IMR-90 (cell line): Measurements from ENCODE around the gene SDK1. TPM values are rescaled to one million over a fixed set of nuclear protein-coding genes. Genes with fewer than 3 reads are reported as not detected.

Source experiments
- ATAC-seq: fragments of 200-7000 bp; cut with Tn5 transposase; 2 replicates; pipeline ENCODE4 v1.9.1; 2020; ENCODE audit warnings: low read depth, mild to moderate bottlenecking, moderate library complexity
- BruUV-seq: library from RNA; stranded (reverse); fragments of 400-500 nt; replicated peaks from 2 replicates; lab custom pipeline; 2021; lab: Mats Ljungman, UMichigan
- CTCF ChIA-PET: fragments of 300-600 bp; formaldehyde crosslinking; extraction: SDS; loops from one replicate; lab custom pipeline; 2021; ENCODE audit warnings: antibody characterized with exemption; lab: Yijun Ruan, JAX
- POLR2A ChIA-PET: fragments of 300-600 bp; sonication (Branson Sonifier 250); formaldehyde crosslinking; loops from one replicate; lab custom pipeline; 2022; ENCODE audit warnings: antibody characterized with exemption; ENCODE audit not compliant: unreplicated experiment; lab: Charles Lee
- DNase-seq: peaks from one replicate; pipeline ENCODE4 v3.0.0; 2013
- H2AFZ ChIP-seq: replicated peaks from 2 replicates; pipeline ENCODE3; 2013; ENCODE audit warnings: low read length, mild to moderate bottlenecking; ENCODE audit not compliant: poor library complexity
- H2AK5ac ChIP-seq: 2 replicates; pipeline ENCODE4 v1.6.1; 2013; ENCODE audit warnings: low read depth, low read length, inconsistent platforms
- H2AK9ac ChIP-seq: replicated peaks from 2 replicates; pipeline ENCODE3; 2013; ENCODE audit warnings: mild to moderate bottlenecking, low read depth, low read length, moderate library complexity; ENCODE audit not compliant: poor library complexity
- H2BK120ac ChIP-seq: 2 replicates; pipeline ENCODE4 v1.6.1; 2013; ENCODE audit warnings: low read depth, low read length, inconsistent platforms
- H2BK15ac ChIP-seq: 3 replicates; pipeline ENCODE4 v1.6.1; 2013; ENCODE audit warnings: low read depth, low read length, inconsistent platforms
- H2BK20ac ChIP-seq: 2 replicates; pipeline ENCODE4 v1.6.1; 2013; ENCODE audit warnings: low read depth, mild to moderate bottlenecking, inconsistent platforms, low read length, moderate library complexity
- H2BK5ac ChIP-seq: 2 replicates; pipeline ENCODE4 v1.6.1; 2013; ENCODE audit warnings: mild to moderate bottlenecking, low read depth, low read length, inconsistent platforms; ENCODE audit not compliant: poor library complexity, severe bottlenecking
- H3K14ac ChIP-seq: replicated peaks from 2 replicates; pipeline ENCODE4 v1.6.1; 2013; ENCODE audit warnings: low read depth, low read length, inconsistent platforms
- H3K18ac ChIP-seq: 2 replicates; pipeline ENCODE4 v1.6.1; 2013; ENCODE audit warnings: low read depth, low read length, control low read depth
- H3K23ac ChIP-seq: 2 replicates; pipeline ENCODE4 v1.6.1; 2013; ENCODE audit warnings: low read depth, low read length, inconsistent platforms
- H3K27ac ChIP-seq: 2 replicates; pipeline ENCODE4 v1.5.1; 2013; ENCODE audit warnings: mild to moderate bottlenecking, control low read depth, low read length; ENCODE audit not compliant: insufficient read depth
- H3K27me3 ChIP-seq: 2 replicates; pipeline ENCODE4 v1.6.1; 2013; ENCODE audit warnings: low read length; ENCODE audit not compliant: control insufficient read depth, insufficient read depth
- H3K36me3 ChIP-seq: 2 replicates; pipeline ENCODE4 v1.6.1; 2013; ENCODE audit warnings: low read length, mixed read lengths; ENCODE audit not compliant: control insufficient read depth, insufficient read depth
- H3K4ac ChIP-seq: 2 replicates; pipeline ENCODE4 v1.6.1; 2013; ENCODE audit warnings: low read depth, low read length, inconsistent platforms
- H3K4me1 ChIP-seq: 2 replicates; pipeline ENCODE4 v1.6.1; 2013; ENCODE audit warnings: low read length, mixed read lengths; ENCODE audit not compliant: control insufficient read depth, insufficient read depth
- H3K4me2 ChIP-seq: 2 replicates; pipeline ENCODE4 v1.6.1; 2013; ENCODE audit warnings: low read depth, mild to moderate bottlenecking, control low read depth, low read length, moderate library complexity
- H3K4me3 ChIP-seq: 2 replicates; pipeline ENCODE4 v1.5.1; 2013; ENCODE audit warnings: low read depth, mild to moderate bottlenecking, control low read depth, low read length, moderate library complexity; ENCODE audit not compliant: insufficient read depth
- H3K56ac ChIP-seq: 2 replicates; pipeline ENCODE4 v1.6.1; 2013; ENCODE audit warnings: low read length, inconsistent platforms; ENCODE audit not compliant: insufficient read depth; ENCODE audit errors: extremely low read depth
- H3K79me1 ChIP-seq, 2 experiments: 2 replicates each; pipeline ENCODE4 v1.6.1; 2013; ENCODE audit warnings: low read length in 2 of 2, inconsistent platforms in 1 of 2, low read depth in 1 of 2
- H3K9ac ChIP-seq: 2 replicates; pipeline ENCODE4 v1.6.1; 2013; ENCODE audit warnings: low read depth, low read length, control low read depth
- H3K9me1 ChIP-seq: 2 replicates; pipeline ENCODE4 v1.6.1; 2013; ENCODE audit warnings: low read length, inconsistent platforms; ENCODE audit not compliant: insufficient read depth
- H3K9me3 ChIP-seq: 2 replicates; pipeline ENCODE4 v1.6.1; 2013; ENCODE audit warnings: low read length; ENCODE audit not compliant: control insufficient read depth, insufficient read depth
- H4K20me1 ChIP-seq: 2 replicates; pipeline ENCODE4 v1.6.1; 2013; ENCODE audit warnings: low read length, inconsistent platforms; ENCODE audit not compliant: insufficient read depth
- H4K5ac ChIP-seq: 2 replicates; pipeline ENCODE4 v1.6.1; 2013; ENCODE audit warnings: mild to moderate bottlenecking, low read depth, low read length, control low read depth
- H4K8ac ChIP-seq, 2 experiments: 2 replicates each; pipeline ENCODE4 v1.6.1; 2013; ENCODE audit warnings: low read depth in 2 of 2, low read length in 2 of 2, control low read depth in 1 of 2, inconsistent platforms in 1 of 2
- H4K91ac ChIP-seq: 2 replicates; pipeline ENCODE4 v1.6.1; 2013; ENCODE audit warnings: low read depth, low read length, inconsistent platforms; ENCODE audit not compliant: insufficient read depth
- BHLHE40 ChIP-seq: fragments of 150-350 bp; IDR thresholded peaks from 2 replicates; pipeline ENCODE4 v1.6.1; 2016; ENCODE audit warnings: mild to moderate bottlenecking, low read depth, low read length
- CEBPB ChIP-seq: IDR thresholded peaks from 2 replicates; pipeline ENCODE4 v1.6.1; 2012; ENCODE audit warnings: low read depth, low read length, improper control_type of control experiment
- CHD1 ChIP-seq: IDR thresholded peaks from 2 replicates; pipeline ENCODE4 v1.6.1; 2012; ENCODE audit warnings: low read depth, low read length, improper control_type of control experiment
- FOS ChIP-seq: fragments of 150-350 bp; IDR thresholded peaks from 2 replicates; pipeline ENCODE4 v1.6.1; 2016; ENCODE audit warnings: low read depth, low read length
- MAFK ChIP-seq: IDR thresholded peaks from 2 replicates; pipeline ENCODE4 v1.6.1; 2012; ENCODE audit warnings: low read depth, low read length, improper control_type of control experiment
- MAZ ChIP-seq: IDR thresholded peaks from 2 replicates; pipeline ENCODE4 v1.6.1; 2012; ENCODE audit warnings: low read depth, mild to moderate bottlenecking, low read length, improper control_type of control experiment, moderate library complexity, borderline replicate concordance
- MXI1 ChIP-seq: IDR thresholded peaks from 2 replicates; pipeline ENCODE4 v1.6.1; 2012; ENCODE audit warnings: low read depth, mild to moderate bottlenecking, low read length, moderate library complexity, borderline replicate concordance
- NFE2L2 ChIP-seq: fragments of 150-350 bp; IDR thresholded peaks from 2 replicates; pipeline ENCODE4 v1.6.1; 2016; ENCODE audit warnings: low read depth, mild to moderate bottlenecking, low read length
- POLR2A ChIP-seq: IDR thresholded peaks from 2 replicates; pipeline ENCODE4 v1.6.1; 2012; ENCODE audit warnings: mild to moderate bottlenecking, low read depth, low read length
- RAD21 ChIP-seq: IDR thresholded peaks from 2 replicates; pipeline ENCODE4 v1.6.1; 2012; ENCODE audit warnings: low read length, improper control_type of control experiment
- RCOR1 ChIP-seq: IDR thresholded peaks from 2 replicates; pipeline ENCODE4 v1.6.1; 2012; ENCODE audit warnings: mild to moderate bottlenecking, low read length, improper control_type of control experiment; ENCODE audit not compliant: insufficient replicate concordance
- RFX5 ChIP-seq: IDR thresholded peaks from 2 replicates; pipeline ENCODE4 v1.8.0; 2012; ENCODE audit warnings: low read depth, mild to moderate bottlenecking, low read length, moderate library complexity
- SMC3 ChIP-seq: fragments of 150-350 bp; IDR thresholded peaks from 2 replicates; pipeline ENCODE4 v1.6.1; 2016; ENCODE audit warnings: low read depth, mild to moderate bottlenecking, antibody characterized with exemption, low read length, moderate library complexity
- WGBS, 2 experiments: methylation state at CpG; one replicate each; pipeline versions ENCODE4 v1.1.5 to v1.1.7; 2013; ENCODE audit warnings: missing lambda C conversion rate in 2 of 2; ENCODE audit not compliant: insufficient read length in 1 of 2; ENCODE audit errors: extremely low coverage in 2 of 2; 5-methylcytosine and 5-hydroxymethylcytosine counted together
- dilution Hi-C: fragments of 300-500 bp; cut with HindIII; formaldehyde crosslinking; loops from one replicate; pipeline ENCODE4 v1.14.3; 2018; ENCODE audit warnings: low sequenced_read_pairs; ENCODE audit not compliant: unreplicated experiment
- in situ Hi-C: fragments of 300-500 bp; cut with MboI; formaldehyde crosslinking; loops from 3 replicates; pipeline ENCODE4 v1.14.3; 2019; ENCODE audit warnings: low sequenced_read_pairs, inconsistent platforms, mixed read lengths
- intact Hi-C: fragments of 100-400 bp; cut with micrococcal nuclease; formaldehyde crosslinking; loops from 2 replicates; pipeline ENCODE4 v1.10.0; 2022
- polyA plus RNA-seq, 3 experiments: library from polyadenylated mRNA; depleted of rRNA; stranded (reverse); fragments of >200 nt; gene quantifications; 2 replicates each; pipeline ENCODE4 v1.2.3, GENCODE V29; 2012; ENCODE audit warnings: low replicate concordance in 1 of 3
- total RNA-seq: library from RNA; depleted of rRNA; stranded (reverse); fragments of >200 nt; gene quantifications from 2 replicates; pipeline ENCODE4 v1.2.3, GENCODE V29; 2012
- TF ChIP-seq, protein P1 (sequence below): conservative IDR thresholded peaks from 2 replicates; pipeline ENCODE4 v1.5.1; 2012; ENCODE audit warnings: mild to moderate bottlenecking, low read depth, low read length, improper control_type of control experiment
- TF ChIP-seq, protein P2 (sequence below): fragments of 150-350 bp; IDR thresholded peaks from 2 replicates; pipeline ENCODE4 v1.6.1; 2017; ENCODE audit warnings: mild to moderate bottlenecking, antibody characterized with exemption, low read length, low read depth
- TF ChIP-seq, protein P3 (sequence below): fragments of 150-350 bp; IDR thresholded peaks from 2 replicates; pipeline ENCODE4 v1.6.1; 2016; ENCODE audit warnings: low read depth, mild to moderate bottlenecking, low read length, moderate library complexity, borderline replicate concordance

SDK1 gene
- total and polyA plus RNA-seq, 2 of the 4 experiments (the other 2 are of a cell fraction), result 1.5 to 1.6 TPM

DNA sequence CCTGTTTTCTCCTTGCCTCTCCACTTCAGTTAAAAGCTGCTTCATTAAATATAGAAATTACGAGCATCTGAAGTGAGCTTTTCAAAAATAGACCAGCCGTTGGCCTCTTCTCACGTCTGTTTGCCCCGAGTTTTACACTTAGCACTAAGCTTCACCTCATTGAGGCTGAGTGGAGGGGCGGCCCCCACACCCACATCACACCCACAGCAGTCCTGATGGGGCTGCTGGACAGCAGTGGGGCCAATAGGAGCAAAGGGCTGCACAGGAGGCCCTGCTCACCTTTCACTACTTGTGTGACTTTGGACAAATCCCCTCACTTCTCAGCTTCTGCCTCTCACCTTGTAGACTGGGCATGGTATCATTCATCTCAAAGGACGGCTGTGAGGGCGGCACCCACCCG is 677.8 kb downstream of the SDK1 start:
- no peak overlapping the region for H3K9ac ChIP-seq
- DNase-seq (no peak), ATAC-seq (no peak)
- H2BK15ac ChIP-seq, result no peak overlapping the region
- H3K14ac ChIP-seq, result no peak overlapping the region
- peaks cover 2% of the 10 kb centered on the region; the same call in 1 of the 2 replicates for H3K9me3 ChIP-seq
- no peak overlapping the region for H3K4me2 ChIP-seq
- TF ChIP-seq, protein P1, sequence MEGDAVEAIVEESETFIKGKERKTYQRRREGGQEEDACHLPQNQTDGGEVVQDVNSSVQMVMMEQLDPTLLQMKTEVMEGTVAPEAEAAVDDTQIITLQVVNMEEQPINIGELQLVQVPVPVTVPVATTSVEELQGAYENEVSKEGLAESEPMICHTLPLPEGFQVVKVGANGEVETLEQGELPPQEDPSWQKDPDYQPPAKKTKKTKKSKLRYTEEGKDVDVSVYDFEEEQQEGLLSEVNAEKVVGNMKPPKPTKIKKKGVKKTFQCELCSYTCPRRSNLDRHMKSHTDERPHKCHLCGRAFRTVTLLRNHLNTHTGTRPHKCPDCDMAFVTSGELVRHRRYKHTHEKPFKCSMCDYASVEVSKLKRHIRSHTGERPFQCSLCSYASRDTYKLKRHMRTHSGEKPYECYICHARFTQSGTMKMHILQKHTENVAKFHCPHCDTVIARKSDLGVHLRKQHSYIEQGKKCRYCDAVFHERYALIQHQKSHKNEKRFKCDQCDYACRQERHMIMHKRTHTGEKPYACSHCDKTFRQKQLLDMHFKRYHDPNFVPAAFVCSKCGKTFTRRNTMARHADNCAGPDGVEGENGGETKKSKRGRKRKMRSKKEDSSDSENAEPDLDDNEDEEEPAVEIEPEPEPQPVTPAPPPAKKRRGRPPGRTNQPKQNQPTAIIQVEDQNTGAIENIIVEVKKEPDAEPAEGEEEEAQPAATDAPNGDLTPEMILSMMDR, result no peak
- TF ChIP-seq, protein P2, sequence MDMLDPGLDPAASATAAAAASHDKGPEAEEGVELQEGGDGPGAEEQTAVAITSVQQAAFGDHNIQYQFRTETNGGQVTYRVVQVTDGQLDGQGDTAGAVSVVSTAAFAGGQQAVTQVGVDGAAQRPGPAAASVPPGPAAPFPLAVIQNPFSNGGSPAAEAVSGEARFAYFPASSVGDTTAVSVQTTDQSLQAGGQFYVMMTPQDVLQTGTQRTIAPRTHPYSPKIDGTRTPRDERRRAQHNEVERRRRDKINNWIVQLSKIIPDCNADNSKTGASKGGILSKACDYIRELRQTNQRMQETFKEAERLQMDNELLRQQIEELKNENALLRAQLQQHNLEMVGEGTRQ, result no peak
- TF ChIP-seq RAD21, result no peak
- no peak for TF ChIP-seq FOS
- TF ChIP-seq MAZ, result no peak
- no peak for TF ChIP-seq SMC3
- TF ChIP-seq POLR2A, result no peak
- TF ChIP-seq NFE2L2, result no peak
- TF ChIP-seq RCOR1, result no peak
- no peak for TF ChIP-seq CHD1
- no peak for TF ChIP-seq RFX5
- TF ChIP-seq, protein P3, sequence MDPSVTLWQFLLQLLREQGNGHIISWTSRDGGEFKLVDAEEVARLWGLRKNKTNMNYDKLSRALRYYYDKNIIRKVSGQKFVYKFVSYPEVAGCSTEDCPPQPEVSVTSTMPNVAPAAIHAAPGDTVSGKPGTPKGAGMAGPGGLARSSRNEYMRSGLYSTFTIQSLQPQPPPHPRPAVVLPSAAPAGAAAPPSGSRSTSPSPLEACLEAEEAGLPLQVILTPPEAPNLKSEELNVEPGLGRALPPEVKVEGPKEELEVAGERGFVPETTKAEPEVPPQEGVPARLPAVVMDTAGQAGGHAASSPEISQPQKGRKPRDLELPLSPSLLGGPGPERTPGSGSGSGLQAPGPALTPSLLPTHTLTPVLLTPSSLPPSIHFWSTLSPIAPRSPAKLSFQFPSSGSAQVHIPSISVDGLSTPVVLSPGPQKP, result no peak
- TF ChIP-seq BHLHE40, result no peak
- TF ChIP-seq CEBPB, result no peak
- no peak for TF ChIP-seq MXI1
- TF ChIP-seq MAFK, result no peak
- H2BK120ac ChIP-seq, result no peak overlapping the region
- no peak overlapping the region for H4K91ac ChIP-seq
- ChIA-PET POLR2A (no interaction called here), CTCF (interaction anchor here (0.6 kb wide), 1 partner anchor 13 kb away, joined by 3 read pairs; no protein-coding TSS in a partner anchor)
- H3K27ac ChIP-seq, result no peak overlapping the region
- H3K56ac ChIP-seq, result no peak overlapping the region
- H2BK5ac ChIP-seq, result no peak overlapping the region
- H3K4me1 ChIP-seq, result no peaks in the 10 kb centered on the region
- no peak overlapping the region for H2BK20ac ChIP-seq
- in situ Hi-C loops, result no loop called here
- no peak overlapping the region for H2AK9ac ChIP-seq
- no peak overlapping the region for H3K18ac ChIP-seq
- H2AK5ac ChIP-seq, result no peak overlapping the region
- H3K9me1 ChIP-seq, result no peaks in the 10 kb centered on the region
- dilution Hi-C loops, result no loop called here
- H4K5ac ChIP-seq, result no peak overlapping the region
- H3K4ac ChIP-seq, result no peak overlapping the region
- H3K79me1 ChIP-seq, result no peaks in the 10 kb centered on the region
- BruUV-seq, result no TSS peak
- no peak overlapping the region for H2AFZ ChIP-seq
- H3K23ac ChIP-seq, result no peak overlapping the region
- WGBS, 2 experiments, result no CpG with 5 or more reads among the region's 8 CpGs
- H4K8ac ChIP-seq, result no peak overlapping the region
- no peaks in the 10 kb centered on the region for H3K36me3 ChIP-seq
- intact Hi-C loops, result no loop called here
- H4K20me1 ChIP-seq, result no peaks in the 10 kb centered on the region
- H3K27me3 ChIP-seq, result no peaks in the 10 kb centered on the region
- H3K4me3 ChIP-seq, result no peak overlapping the region
